Measurements from ENCODE around the gene ATOX1.
"Not testable (repeated sequence)": the region's sequence is repeated elsewhere in the genome, so short reads cannot be mapped to it uniquely, and the experiment has no call there.

Gene ATOX1

DNA sequence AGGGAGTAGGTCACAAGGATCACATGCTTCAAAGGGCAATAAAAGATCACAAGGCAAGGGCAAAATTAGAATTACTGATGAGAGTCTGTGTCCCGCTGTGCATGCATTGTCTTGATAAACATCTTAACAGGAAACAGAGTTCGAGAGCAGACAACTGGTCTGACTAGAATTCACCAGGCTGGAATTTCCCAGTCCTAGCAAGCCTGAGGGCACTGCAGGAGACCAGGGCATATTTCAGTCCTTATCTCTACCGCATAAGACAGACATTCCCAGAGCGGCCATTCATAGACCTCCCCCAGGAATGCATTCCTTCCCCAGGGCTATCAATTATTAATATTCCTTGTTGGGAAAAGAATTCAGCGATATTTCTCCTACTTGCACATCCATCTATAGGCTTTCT is 28.8 kb downstream of the ATOX1 start:
- not testable (repeated sequence) for DNase-seq

- no peak for DNase-seq
Observed at GRCh38 chr5:151724360-151724759, 34.1 kb downstream of the ATOX1 start.

DNA sequence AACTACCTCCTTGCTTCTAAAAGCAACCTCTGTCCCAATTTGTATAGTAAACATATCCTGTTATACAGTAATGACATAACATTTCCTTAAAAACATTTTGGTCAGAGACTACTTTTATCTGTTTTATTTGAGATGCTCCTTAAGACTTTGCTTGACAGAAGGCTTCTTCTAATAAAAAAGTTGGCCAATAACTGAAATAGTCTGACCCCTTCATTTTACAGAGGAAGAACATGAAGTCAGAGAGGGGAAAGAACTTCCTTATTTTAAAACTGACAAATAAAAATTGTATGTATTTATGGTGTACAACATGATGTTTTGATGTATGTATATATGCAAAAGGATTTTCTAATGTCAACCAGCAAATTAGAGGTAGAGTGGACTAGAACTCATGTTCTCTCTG is 35.9 kb downstream of the ATOX1 start:
- no peak for DNase-seq

- DNase-seq: no peak
Observed at GRCh38 chr5:151721812-151722391, 36.5 kb downstream of the ATOX1 start.

- DNase-seq: no peak
Observed at GRCh38 chr5:151721087-151721646, 37.3 kb downstream of the ATOX1 start.

GRCh38 chr5:151720215-151720614 is 38.2 kb downstream of the ATOX1 start:
- DNase-seq: no peak

- no peak for DNase-seq
Observed at GRCh38 chr5:151719228-151720000, 39.0 kb downstream of the ATOX1 start.

DNA sequence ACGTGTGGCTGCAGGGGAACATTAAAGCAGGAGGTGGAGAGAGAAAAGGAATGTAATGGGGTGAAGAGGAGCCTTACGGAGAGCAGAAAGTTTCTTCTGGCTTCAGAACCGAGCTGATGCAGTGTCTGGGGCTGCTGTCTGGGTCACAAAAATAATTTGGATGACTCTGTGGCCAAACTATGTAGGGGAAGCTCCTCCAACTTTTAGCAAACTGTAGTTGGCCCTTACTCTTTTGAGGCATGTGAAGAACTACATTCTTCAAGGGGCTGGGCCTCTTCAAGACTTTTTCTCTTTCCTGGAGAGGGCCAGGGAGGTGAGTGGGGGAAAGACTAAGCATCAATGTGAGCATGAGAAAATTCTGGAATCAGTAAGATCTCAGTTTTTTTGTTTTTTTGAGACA is 39.8 kb downstream of the ATOX1 start:
- no peak for DNase-seq

GRCh38 chr5:151718153-151718552 is 40.3 kb downstream of the ATOX1 start:
- DNase-seq: no peak

GRCh38 chr5:151717416-151717815 is 41.0 kb downstream of the ATOX1 start:
- DNase-seq: no peak

DNA sequence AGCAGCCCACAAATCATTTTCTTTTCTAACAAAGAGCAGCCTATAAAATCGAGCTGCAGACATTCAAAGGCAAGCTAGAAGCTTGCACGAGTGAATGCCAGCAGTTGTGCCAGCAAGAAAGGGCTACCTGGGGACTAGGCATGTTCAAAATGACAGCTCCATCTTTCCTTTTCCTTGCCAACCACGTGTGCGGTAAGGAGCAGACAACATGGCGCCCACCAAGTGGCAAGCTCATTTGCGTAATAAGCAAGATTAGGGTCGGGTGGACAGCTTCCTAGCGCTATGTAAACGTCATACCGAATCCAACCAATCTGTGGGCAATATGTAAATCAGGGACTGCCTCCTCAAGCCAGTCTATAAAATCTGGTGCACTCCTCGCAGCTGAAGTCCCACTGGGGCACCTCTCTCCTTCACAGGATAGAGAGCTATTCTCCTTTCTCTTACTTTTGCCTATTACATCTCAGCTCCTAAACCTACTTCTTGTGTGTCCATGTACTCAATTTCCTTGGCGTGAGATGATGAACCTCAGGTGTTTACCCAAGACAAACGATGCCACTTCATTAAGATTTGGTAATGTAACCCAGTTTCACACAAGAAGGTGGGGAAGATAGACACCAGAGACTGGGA is 49.2 kb downstream of the ATOX1 start:
- no peak for DNase-seq

- DNase-seq: no peak
Observed at GRCh38 chr5:151708126-151708525, 50.3 kb downstream of the ATOX1 start.

GRCh38 chr5:151707567-151707966 is 50.9 kb downstream of the ATOX1 start:
- DNase-seq: no peak

GRCh38 chr5:151706906-151707305 is 51.5 kb downstream of the ATOX1 start:
- no peak for DNase-seq

- DNase-seq: no peak
Observed at GRCh38 chr5:151703780-151704179, 54.7 kb downstream of the ATOX1 start.

DNA sequence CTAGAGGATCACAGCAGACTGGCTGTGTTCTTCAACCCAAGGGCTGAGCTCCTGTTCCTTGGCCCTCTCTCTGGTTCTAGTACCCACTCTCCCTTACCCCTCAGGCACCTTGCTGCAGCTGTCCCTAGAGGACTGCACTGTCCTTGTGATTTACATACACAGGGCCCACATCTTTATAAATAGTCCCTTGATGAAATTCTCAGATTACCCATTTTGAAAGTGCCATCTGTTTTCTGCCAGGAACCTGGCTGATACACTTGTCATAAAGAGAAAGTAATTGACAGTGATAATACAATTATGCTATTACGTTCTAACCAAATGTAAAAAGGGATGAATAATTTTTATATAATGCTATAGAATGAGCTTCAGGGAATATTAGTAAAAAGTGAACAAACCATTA is 55.2 kb downstream of the ATOX1 start:
- no peak for DNase-seq

GRCh38 chr5:151700820-151701219 is 57.6 kb downstream of the ATOX1 start:
- DNase-seq: no peak

GRCh38 chr5:151700296-151700695 is 58.1 kb downstream of the ATOX1 start:
- no peak for DNase-seq

DNA sequence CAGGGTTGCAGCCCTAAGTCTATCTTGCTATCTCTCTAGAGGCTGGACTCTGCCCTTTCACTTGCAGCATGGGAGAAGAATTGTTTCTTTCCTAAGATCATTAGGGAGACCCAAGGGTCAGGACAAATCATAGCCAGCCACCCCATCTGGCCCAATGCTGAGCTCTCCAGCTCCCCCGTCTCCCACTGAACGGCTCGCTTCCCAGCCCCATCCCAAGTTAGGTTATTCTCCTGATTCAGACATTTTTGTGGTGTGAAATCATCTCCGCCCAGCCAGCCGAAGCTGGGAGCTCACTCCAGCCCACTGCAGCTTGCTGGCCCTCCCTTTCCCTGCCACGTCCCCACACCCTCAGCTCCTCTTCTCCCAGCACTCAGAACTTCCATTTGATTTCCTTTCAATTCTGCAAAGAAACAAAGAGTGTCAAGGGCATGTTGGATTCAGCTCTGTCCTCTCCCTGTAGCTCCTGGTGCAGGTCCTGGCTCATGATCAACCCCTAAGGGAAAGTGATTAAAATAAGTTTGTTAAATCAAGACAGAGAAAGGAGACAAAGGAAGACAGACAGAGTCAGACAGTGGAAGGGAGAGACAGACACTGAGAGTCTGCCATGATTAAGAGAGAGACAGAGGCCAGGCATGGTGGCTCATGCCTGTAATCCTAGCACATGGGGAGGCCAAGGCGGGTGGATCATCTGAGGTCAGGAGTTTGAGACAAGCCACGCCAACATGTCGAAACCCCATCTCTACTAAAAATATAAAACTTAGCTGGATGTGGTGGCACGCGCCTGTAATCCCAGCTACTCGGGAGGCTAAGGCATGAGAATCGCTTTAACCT is 59.1 kb downstream of the ATOX1 start:
- no peak for DNase-seq

- DNase-seq: not testable (repeated sequence)
Observed at GRCh38 chr5:151698081-151698480, 60.4 kb downstream of the ATOX1 start.

DNA sequence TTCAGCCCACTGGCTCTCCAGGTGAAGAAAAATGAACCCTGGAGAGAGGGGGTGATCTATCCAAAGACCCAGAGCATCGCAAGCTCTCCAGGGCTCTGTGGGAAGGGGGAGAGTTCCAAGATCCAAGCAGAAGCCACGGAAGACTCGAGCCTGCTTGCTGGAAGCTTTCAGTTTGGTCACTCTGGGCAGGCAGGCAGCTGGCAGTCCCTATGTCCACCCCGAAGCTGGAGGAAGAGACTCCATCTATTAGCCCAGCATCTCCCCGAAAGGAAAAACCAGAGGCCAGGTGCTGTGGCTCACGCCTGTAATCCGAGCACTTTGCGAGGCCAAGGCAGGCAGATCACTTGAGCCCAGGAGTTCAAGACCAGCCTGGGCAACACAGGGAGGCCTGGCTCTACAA is 61.0 kb downstream of the ATOX1 start:
- DNase-seq: no peak

DNA sequence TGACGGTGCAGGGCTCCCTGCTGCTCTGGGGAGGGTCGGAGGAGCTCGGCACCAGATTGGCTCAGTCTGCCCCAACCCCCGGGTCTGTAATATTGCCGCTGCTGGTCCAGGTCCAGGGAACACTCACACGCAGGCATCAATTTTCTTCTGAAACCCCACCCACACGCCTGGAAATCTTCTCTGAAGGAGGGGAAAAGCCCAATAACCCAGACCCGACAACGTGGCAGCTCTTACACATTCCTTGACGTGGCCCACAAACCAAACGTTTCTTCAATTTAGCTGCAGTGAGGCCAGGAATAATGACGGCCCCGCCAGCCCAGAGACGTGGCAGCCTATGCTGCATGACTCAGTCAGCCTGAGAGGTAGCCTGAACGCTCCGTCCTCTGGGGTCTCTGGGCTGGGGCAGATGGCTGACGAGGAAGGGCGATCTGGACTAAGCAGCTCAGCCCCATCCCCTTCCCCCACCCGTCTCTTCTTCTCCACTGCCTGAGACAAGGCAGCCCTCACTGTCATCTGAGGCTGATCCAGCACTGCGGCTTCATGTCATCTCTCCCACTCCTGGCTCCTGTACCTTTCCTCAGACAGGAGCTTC is 61.9 kb downstream of the ATOX1 start:
- no peak for DNase-seq

- DNase-seq: no peak
Observed at GRCh38 chr5:151695464-151695863, 63.0 kb downstream of the ATOX1 start.

All from activated T-cell treated with anti-CD3 and anti-CD28 coated beads, Interleukin-2, amount 50 U/mL, for 1 hour (primary cell).